GM21367 (cell line): ENCODE results near the gene DND1.
"Not testable (repeated sequence)": the region's sequence is repeated elsewhere in the genome, so short reads cannot be mapped to it uniquely, and the experiment has no call there.

Source experiments
- ATAC-seq: cut with Tn5 transposase; IDR thresholded peaks from one replicate; pipeline ENCODE4 v1.9.1; 2021; ENCODE audit not compliant: unreplicated experiment

The DND1 gene

GRCh38 chr5:140631831-140632365 is 41.5 kb downstream of the DND1 start:
- peak; percentile 27 for ATAC-seq

GRCh38 chr5:140631036-140631417 is 42.3 kb downstream of the DND1 start:
- no peak for ATAC-seq

- ATAC-seq: no peak
Measured at GRCh38 chr5:140630292-140631035, 42.9 kb downstream of the DND1 start.

- no peak for ATAC-seq
Measured at GRCh38 chr5:140628711-140629110, 44.7 kb downstream of the DND1 start.

GRCh38 chr5:140627972-140628371 is 45.4 kb downstream of the DND1 start:
- ATAC-seq: no peak

- ATAC-seq: not testable (repeated sequence)
Measured at GRCh38 chr5:140624886-140625285, 48.5 kb downstream of the DND1 start.

GRCh38 chr5:140623061-140623460 is 50.3 kb downstream of the DND1 start:
- ATAC-seq: not testable (repeated sequence)

- no peak for ATAC-seq
Measured at GRCh38 chr5:140622301-140622700, 51.1 kb downstream of the DND1 start.
